ENCODE data around the gene CHRNA10.
A peak's percentile ranks its signal among the peaks of the same experiment; 100 is the strongest.

- TF ChIP-seq RAD21 (IDR thresholded peaks at IDR 0.05) (no peak), CTCF (IDR thresholded peaks at IDR 0.05; ENCODE audit: low read depth, low read length, missing input control) (no peak), MAX (IDR thresholded peaks at IDR 0.05) (no peak), REST (IDR thresholded peaks at IDR 0.05) (no peak), SP1 (IDR thresholded peaks at IDR 0.05) (peak; percentile 53), TAF1 (conservative IDR thresholded peaks at IDR 0.05) (no peak), YY1 (IDR thresholded peaks at IDR 0.05) (no peak), JUND (IDR thresholded peaks at IDR 0.05) (no peak), EGR1 (IDR thresholded peaks at IDR 0.05; ENCODE audit: low read depth in 2 of 2) (no peak)
Observed at GRCh38 chr11:3642071-3642951, 28.9 kb downstream of the CHRNA10 start.

Measured in liver (tissue), 3 donors.